Mesothelial cell of epicardium (in vitro differentiated cells): ENCODE measurements around the gene RANBP10. TPM values are rescaled to one million over a fixed set of nuclear protein-coding genes. Genes with fewer than 3 reads are reported as not detected.

Source experiments
- DNase-seq, 2 experiments: peaks; one replicate each; pipeline ENCODE4 v3.0.0; 2021; ENCODE audit warnings: low spot score in 2 of 2; ENCODE audit not compliant: unreplicated experiment in 2 of 2
- H3K27ac Mint-ChIP-seq: 2 replicates; pipeline ENCODE4 v1.8.0; 2021; ENCODE audit warnings: mixed read lengths
- H3K27me3 Mint-ChIP-seq: 2 replicates; pipeline ENCODE4 v1.8.0; 2021; ENCODE audit warnings: low read depth, mixed read lengths
- H3K36me3 Mint-ChIP-seq: 2 replicates; pipeline ENCODE4 v1.8.0; 2021; ENCODE audit warnings: mixed read lengths
- H3K4me1 Mint-ChIP-seq: 2 replicates; pipeline ENCODE4 v1.8.0; 2021; ENCODE audit warnings: mixed read lengths
- H3K4me3 Mint-ChIP-seq: 2 replicates; pipeline ENCODE4 v1.8.0; 2021; ENCODE audit warnings: mild to moderate bottlenecking, moderate library complexity, mixed read lengths
- H3K9me3 Mint-ChIP-seq: 2 replicates; pipeline ENCODE4 v1.8.0; 2021; ENCODE audit warnings: mixed read lengths
- total RNA-seq: library from RNA; stranded (reverse); gene quantifications from 3 replicates; pipeline ENCODE4 v1.2.1, GENCODE V29; 2021
- TF ChIP-seq, protein P1 (sequence below): fragments of 200-600 bp; sonication (generic); IDR thresholded peaks from one replicate; pipeline ENCODE4 v1.5.0; 2021; ENCODE audit warnings: antibody characterized with exemption; ENCODE audit not compliant: unreplicated experiment

The RANBP10 gene
- total RNA-seq, 1 donor from 2014 or later = 24.0 TPM

DNA sequence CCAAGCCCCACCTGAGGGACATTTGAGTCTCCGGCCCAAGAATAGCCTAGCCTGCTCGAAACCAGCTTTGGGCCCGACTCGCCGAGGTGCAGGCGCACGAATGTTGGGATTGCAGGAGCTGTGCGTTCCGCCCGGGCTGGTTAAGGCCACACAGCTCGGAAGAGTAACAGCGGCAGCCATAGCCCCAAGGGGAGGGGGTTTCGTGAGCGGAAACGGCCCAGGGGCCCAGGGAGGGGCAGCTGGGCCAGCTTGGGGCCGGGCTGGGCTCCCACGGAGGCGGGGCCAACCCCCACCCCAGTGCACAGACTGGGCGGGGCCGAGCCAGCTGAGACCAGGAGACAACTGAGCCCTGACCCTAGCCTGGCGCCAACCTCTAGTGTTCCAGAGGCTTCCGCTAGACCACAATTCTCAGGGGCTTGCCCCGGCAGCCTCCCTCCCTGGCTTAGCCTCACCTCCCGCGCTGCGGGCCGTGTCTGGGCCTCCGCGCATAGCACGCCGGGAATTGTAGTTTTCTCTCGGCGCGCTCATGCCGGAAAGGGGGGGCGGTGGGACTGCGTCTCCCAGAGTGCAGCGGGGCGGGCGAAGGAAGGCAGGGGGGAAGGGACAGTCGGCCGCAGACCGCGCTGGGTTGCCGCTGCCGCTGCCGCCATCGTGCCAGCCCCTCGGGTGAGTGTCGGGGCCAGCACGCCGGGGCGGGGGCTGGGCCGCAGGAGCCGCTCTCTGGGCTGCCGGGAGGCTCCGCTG lies 40.1 kb upstream of the RANBP10 start, which contains the start of gene NUTF2:
NUTF2 (plus strand) TSS at position 614 of the 744 bp plus-strand sequence. CDS start 18,198 bp downstream, outside the sequence.
- Mint-ChIP-seq H3K9me3 (no peaks in the 10 kb centered on the region), H3K27ac (peak within 1 kb of the TSS; percentile 98), H3K4me1 (peaks cover 46% of the 10 kb centered on the region), H3K36me3 (peaks cover 3% of the 10 kb centered on the region), H3K27me3 (no peaks in the 10 kb centered on the region), H3K4me3 (peak within 1 kb of the TSS; percentile 81)
- peak; percentile 94 to 95 for DNase-seq
- TF ChIP-seq, protein P1, sequence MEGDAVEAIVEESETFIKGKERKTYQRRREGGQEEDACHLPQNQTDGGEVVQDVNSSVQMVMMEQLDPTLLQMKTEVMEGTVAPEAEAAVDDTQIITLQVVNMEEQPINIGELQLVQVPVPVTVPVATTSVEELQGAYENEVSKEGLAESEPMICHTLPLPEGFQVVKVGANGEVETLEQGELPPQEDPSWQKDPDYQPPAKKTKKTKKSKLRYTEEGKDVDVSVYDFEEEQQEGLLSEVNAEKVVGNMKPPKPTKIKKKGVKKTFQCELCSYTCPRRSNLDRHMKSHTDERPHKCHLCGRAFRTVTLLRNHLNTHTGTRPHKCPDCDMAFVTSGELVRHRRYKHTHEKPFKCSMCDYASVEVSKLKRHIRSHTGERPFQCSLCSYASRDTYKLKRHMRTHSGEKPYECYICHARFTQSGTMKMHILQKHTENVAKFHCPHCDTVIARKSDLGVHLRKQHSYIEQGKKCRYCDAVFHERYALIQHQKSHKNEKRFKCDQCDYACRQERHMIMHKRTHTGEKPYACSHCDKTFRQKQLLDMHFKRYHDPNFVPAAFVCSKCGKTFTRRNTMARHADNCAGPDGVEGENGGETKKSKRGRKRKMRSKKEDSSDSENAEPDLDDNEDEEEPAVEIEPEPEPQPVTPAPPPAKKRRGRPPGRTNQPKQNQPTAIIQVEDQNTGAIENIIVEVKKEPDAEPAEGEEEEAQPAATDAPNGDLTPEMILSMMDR = no peak

DNA sequence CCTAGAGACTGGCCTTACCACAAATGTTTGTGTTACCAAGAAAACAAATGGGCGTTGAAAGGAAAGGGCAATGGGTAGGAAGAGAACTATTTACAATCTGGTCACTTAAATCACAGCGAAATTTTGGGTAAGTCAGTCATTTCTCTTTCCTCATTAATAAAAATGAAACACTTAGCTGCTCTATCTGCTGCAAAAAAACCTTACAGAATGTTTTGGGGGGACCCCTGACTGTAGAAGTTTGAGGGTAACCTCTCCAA lies 39.6 kb upstream of the RANBP10 start:
- Mint-ChIP-seq H3K4me3 (peak overlapping the region; percentile 81), H3K9me3 (no peaks in the 10 kb centered on the region), H3K27ac (peak overlapping the region; percentile 97), H3K27me3 (no peaks in the 10 kb centered on the region), H3K36me3 (peaks cover 3% of the 10 kb centered on the region), H3K4me1 (peaks cover 50% of the 10 kb centered on the region)
- no peak for DNase-seq
- TF ChIP-seq, protein P1 = no peak

DNA sequence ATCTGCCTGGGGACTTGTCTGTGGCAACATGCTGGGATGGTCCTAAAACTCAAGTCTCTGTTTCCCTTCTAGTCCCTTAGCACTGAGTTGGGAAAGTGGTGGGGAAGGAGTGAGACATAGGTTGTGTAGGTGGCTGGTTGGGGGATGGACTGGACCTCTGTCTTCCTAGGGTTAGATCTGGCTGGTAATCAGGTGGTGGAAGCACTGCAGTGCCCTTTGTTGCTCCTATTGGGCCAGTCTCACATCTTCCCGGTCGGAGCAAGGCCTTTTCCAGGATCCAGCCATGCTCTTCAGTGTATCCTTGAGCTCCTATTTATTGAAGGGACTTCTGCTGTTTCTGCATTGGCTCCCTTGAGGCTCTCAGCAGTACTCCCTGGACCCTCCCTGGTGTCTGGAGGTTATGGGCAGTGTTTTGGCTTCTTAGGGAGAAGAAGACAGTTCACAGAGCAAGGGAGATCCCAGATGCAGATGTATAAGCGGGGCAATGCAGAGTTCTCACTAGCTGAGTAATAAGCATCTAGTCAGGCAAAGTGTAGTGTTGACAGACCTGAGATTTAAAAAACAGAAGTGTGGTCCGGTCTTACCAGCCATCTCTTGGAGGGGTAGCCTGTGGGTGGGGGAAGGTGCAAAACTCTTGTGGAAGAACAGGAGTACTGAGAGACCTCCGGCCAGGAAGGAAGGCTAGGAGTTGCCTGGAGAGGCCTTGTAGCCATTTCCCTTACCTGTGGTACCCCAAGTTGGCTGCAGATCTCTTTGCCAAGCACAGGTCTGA lies 39.1 kb upstream of the RANBP10 start:
- Mint-ChIP-seq H3K36me3 (peaks cover 3% of the 10 kb centered on the region), H3K4me1 (peaks cover 50% of the 10 kb centered on the region), H3K27ac (peak overlapping the region; percentile 97), H3K27me3 (no peaks in the 10 kb centered on the region), H3K9me3 (no peaks in the 10 kb centered on the region), H3K4me3 (peak overlapping the region; percentile 81)
- TF ChIP-seq, protein P1 = no peak
- no peak for DNase-seq

DNA sequence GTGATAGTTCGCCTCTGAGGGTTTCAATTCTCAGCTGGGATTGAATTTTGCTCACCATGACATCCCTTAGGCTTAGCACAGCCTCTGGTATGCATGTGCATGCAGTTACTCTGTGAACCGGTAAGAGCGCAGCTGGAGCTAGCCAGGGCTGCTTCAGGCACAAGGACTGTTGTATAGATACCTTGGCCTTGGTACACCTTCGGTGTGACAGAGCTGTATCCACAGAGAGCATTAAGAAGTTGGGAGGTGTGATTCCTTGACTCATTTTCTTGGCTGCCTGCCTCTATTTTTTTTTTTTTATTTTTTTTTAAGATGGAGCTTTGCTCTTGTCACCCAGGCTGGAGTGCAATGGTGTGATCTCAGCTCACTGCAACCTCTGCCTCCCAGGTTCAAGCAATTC lies 38.1 kb upstream of the RANBP10 start:
- H3K36me3 Mint-ChIP-seq = no peaks in the 10 kb centered on the region
- H3K9me3 Mint-ChIP-seq = no peaks in the 10 kb centered on the region
- peak overlapping the region; percentile 96 for H3K4me3 Mint-ChIP-seq
- DNase-seq = no peak
- peaks cover 50% of the 10 kb centered on the region for H3K4me1 Mint-ChIP-seq
- H3K27me3 Mint-ChIP-seq = no peaks in the 10 kb centered on the region
- peak overlapping the region; percentile 64 for H3K27ac Mint-ChIP-seq
- TF ChIP-seq, protein P1 = no peak

DNA sequence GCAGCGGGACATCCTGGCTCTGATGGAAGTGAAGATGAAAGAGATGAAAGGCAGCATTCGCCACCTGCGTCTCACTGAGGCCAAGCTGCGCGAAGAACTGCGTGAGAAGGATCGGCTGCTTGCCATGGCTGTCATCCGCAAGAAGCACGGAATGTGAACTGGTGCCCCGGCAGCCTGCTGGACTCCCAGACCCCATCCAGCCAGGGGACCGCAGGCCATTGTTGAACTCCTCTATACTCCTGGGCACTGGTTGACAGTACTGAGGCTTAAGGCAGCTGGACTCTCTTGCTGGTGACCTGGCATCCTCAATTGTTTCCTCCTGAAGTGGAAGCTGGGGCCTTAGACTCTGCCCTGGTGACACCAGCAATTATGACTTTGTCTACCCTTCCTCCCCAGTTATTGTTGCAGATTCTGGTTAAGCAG lies 37.0 kb upstream of the RANBP10 start:
- TF ChIP-seq, protein P1 = no peak
- H3K4me1 Mint-ChIP-seq = peaks cover 47% of the 10 kb centered on the region
- peak overlapping the region; percentile 95 for H3K27ac Mint-ChIP-seq
- DNase-seq = no peak
- H3K9me3 Mint-ChIP-seq = no peaks in the 10 kb centered on the region
- H3K36me3 Mint-ChIP-seq = no peaks in the 10 kb centered on the region
- H3K27me3 Mint-ChIP-seq = no peaks in the 10 kb centered on the region
- H3K4me3 Mint-ChIP-seq = peak overlapping the region; percentile 96
